Adrenal gland (tissue), 12 donors: Measurements from ENCODE around the gene RHOT1. TPM values are rescaled to one million over a fixed set of nuclear protein-coding genes. Genes with fewer than 3 reads are reported as not detected.
A peak's percentile ranks its signal among the peaks of the same experiment; 100 is the strongest.
"Not testable (repeated sequence)": the region's sequence is repeated elsewhere in the genome, so short reads cannot be mapped to it uniquely, and the experiment has no call there.

ENCODE experiments used
- DNase-seq, 7 donors: peaks; one replicate each; pipeline ENCODE4 v3.0.0-alpha.2; 2019 to 2020
- H3K27ac ChIP-seq, 5 donors: fragments of 200-600 bp; sonication (generic) in 4 of 5; 1 replicate in 3 of 5; 2 replicates in 2 of 5; pipeline versions ENCODE4 v1.5.1 to v1.8.0; 2016 to 2020; ENCODE audit warnings: mild to moderate bottlenecking in 1 of 5
- H3K27me3 ChIP-seq: fragments of 200-600 bp; 2 replicates; pipeline ENCODE4 v1.8.0; 2021
- H3K36me3 ChIP-seq, 2 donors: fragments of 200-600 bp; replicated peaks in 1 of 2; 1 replicate in 1 of 2; 2 replicates in 1 of 2; pipeline versions ENCODE4 v1.5.1 to v1.8.0; 2018 to 2022
- H3K4me1 ChIP-seq, 2 donors: fragments of 200-600 bp; replicated peaks in 1 of 2; 1 replicate in 1 of 2; 2 replicates in 1 of 2; pipeline versions ENCODE4 v1.5.1 to v1.8.0; 2018 to 2021
- H3K4me3 ChIP-seq, 4 donors: fragments of 200-600 bp; sonication (generic) in 3 of 4; one replicate each; pipeline ENCODE4 v1.5.1; 2016 to 2018
- H3K9me3 ChIP-seq, 3 donors: fragments of 200-600 bp; sonication (generic) in 1 of 3; replicated peaks in 1 of 3; 1 replicate in 2 of 3; 2 replicates in 1 of 3; pipeline versions ENCODE4 v1.5.1 to v1.8.0; 2016 to 2021
- CTCF ChIP-seq, 6 experiments: fragments of 450-650 bp in 4 of 6; fragments of 200-600 bp in 2 of 6; sonication (generic) in 1 of 6; IDR thresholded peaks; 1 replicate in 5 of 6; 2 replicates in 1 of 6; pipeline versions ENCODE4 v1.5.1 to v1.8.0; 2016 to 2021; ENCODE audit warnings: antibody characterized with exemption in 6 of 6, mild to moderate bottlenecking in 2 of 6, moderate library complexity in 1 of 6
- POLR2A ChIP-seq, 2 donors: fragments of 450-650 bp; IDR thresholded peaks; one replicate each; pipeline ENCODE4 v1.6.1; 2017; ENCODE audit warnings: antibody characterized with exemption in 2 of 2, mild to moderate bottlenecking in 2 of 2, moderate library complexity in 1 of 2
- WGBS, 4 donors: extraction: QIAGEN DNeasy Blood & Tissue Kit in 2 of 4; methylation state at CpG; one replicate each; pipeline versions ENCODE4 v1.1.5 to v1.1.7; 2013 to 2017; 5-methylcytosine and 5-hydroxymethylcytosine counted together
- intact Hi-C, 2 donors: fragments of 100-400 bp; cut with DNase I; formaldehyde crosslinking; loops; one replicate each; pipeline versions ENCODE4 v1.14.1 to v1.15.0; 2022 to 2023
- polyA plus RNA-seq, 3 donors: library from polyadenylated mRNA; stranded (reverse); fragments of 200-250 nt in 2 of 3; fragments of 350-450 nt in 1 of 3; fragmentation: Illumina TruSeq in 1 of 3; extraction: RNeasy Lipid Tissue Mini Kit (QIAGEN cat#74804) in 1 of 3; gene quantifications; one replicate each; pipeline ENCODE4 v1.2.3, GENCODE V29; 2013 to 2014
- total RNA-seq, 9 donors: library from RNA; depleted of rRNA in 4 of 9; stranded (reverse); fragments of >200 nt in 4 of 9; fragments of 120-200 nt in 1 of 9; fragmentation: NEBNext Ultra II Directional in 1 of 9; extraction: Animal tissue kit (Norgen Biotek cat#: 25700) in 1 of 9; gene quantifications; one replicate each; pipeline versions ENCODE4 v1.1.0 to v1.2.4, GENCODE V29; 2013 to 2023
- donor health status: healthy with polysubstance abuse.
- donor health status: Bipolar disorder and iron deficiency.
- donor health status: DM: yes; HTN: yes; CAD: no.
- donor health status: DM: no; HTN: no; CAD: no.
- donor health status: DM: no; HTN: no; CAD: no.
- donor health status: DM: yes; HTN: yes; CAD: no.

RHOT1 gene
- total and polyA plus RNA-seq, 12 donors: 44.2 to 97.7 (median 66.4) TPM

GRCh38 chr17:32141258-32141657, 1.0 kb upstream of the RHOT1 start:
- H3K27ac ChIP-seq: peak overlapping the region; percentile 90 to 98 (median 91)

GRCh38 chr17:32141679-32142037, 644 bp upstream of the RHOT1 start:
- 6 to 15% (median 10%) methylated on average over 12 of the region's 12 CpGs for WGBS, 4 donors
- Histone ChIP-seq H3K27me3 (no peaks in the 10 kb centered on the region), H3K4me3 (peak overlapping the region in 3 of 4 donors; percentile 16 to 71 (median 61)), H3K4me1 (peaks cover 28 to 38% of the 10 kb centered on the region in 2 donors), H3K27ac (peak overlapping the region; percentile 90 to 98 (median 91)), H3K36me3 (no peaks in the 10 kb centered on the region), H3K9me3 (no peaks in the 10 kb centered on the region)
- intact Hi-C loops: no loop called here
- TF ChIP-seq POLR2A (IDR thresholded peaks at IDR 0.05) (no peak), CTCF (IDR thresholded peaks at IDR 0.05) (no peak)
- DNase-seq: no peak

More at GRCh38 chr17:32141258-32141657, 1.0 kb upstream of the RHOT1 start:
- Histone ChIP-seq H3K4me1 (peaks cover 27 to 38% of the 10 kb centered on the region in 2 donors), H3K4me3 (peak overlapping the region in 2 of 4 donors; percentile 61 to 71), H3K27me3 (no peaks in the 10 kb centered on the region), H3K9me3 (no peaks in the 10 kb centered on the region), H3K36me3 (no peaks in the 10 kb centered on the region)
- WGBS, 4 donors: 8 to 15% (median 9%) methylated on average over 3 of the region's 3 CpGs
- TF ChIP-seq CTCF (IDR thresholded peaks at IDR 0.05) (no peak), POLR2A (IDR thresholded peaks at IDR 0.05) (peak in 1 of 2 donors; percentile 16)
- peak in 6 of 7 donors; percentile 46 to 74 (median 68) for DNase-seq
- intact Hi-C loops: no loop called here

GRCh38 chr17:32142857-32143526, 690 bp downstream of the RHOT1 start:
- TF ChIP-seq CTCF (IDR thresholded peaks at IDR 0.05): no peak
- TF ChIP-seq POLR2A (IDR thresholded peaks at IDR 0.05): peak in 1 of 2 donors; percentile 68
- 1 to 3% (median 2%) methylated on average over 20 to 23 of the region's 23 CpGs for WGBS, 4 donors
- DNase-seq: peak; percentile 80 to 93 (median 86)
- Histone ChIP-seq H3K9me3 (no peaks in the 10 kb centered on the region), H3K27me3 (no peaks in the 10 kb centered on the region), H3K36me3 (no peaks in the 10 kb centered on the region), H3K27ac (peak overlapping the region; percentile 91 to 98 (median 97)), H3K4me1 (peaks cover 28 to 40% of the 10 kb centered on the region in 2 donors), H3K4me3 (peak overlapping the region; percentile 61 to 96 (median 84))
- intact Hi-C loops: no loop called here

GRCh38 chr17:32143527-32143870, 1.2 kb downstream of the RHOT1 start:
- intact Hi-C loops: no loop called here
- no peaks in the 10 kb centered on the region for H3K36me3 ChIP-seq
- peak in 1 of 7 donors; percentile 51 for DNase-seq
- 14 to 25% (median 18%) methylated on average over 6 of the region's 6 CpGs for WGBS, 4 donors
- peak overlapping the region in 2 of 4 donors; percentile 61 to 71 for H3K4me3 ChIP-seq
- H3K27ac ChIP-seq: peak overlapping the region; percentile 91 to 98 (median 97)
- no peaks in the 10 kb centered on the region for H3K9me3 ChIP-seq
- H3K27me3 ChIP-seq: no peaks in the 10 kb centered on the region
- H3K4me1 ChIP-seq: peaks cover 28 to 44% of the 10 kb centered on the region in 2 donors
- TF ChIP-seq POLR2A (IDR thresholded peaks at IDR 0.05): no peak
- no peak for TF ChIP-seq CTCF (IDR thresholded peaks at IDR 0.05)

GRCh38 chr17:32144442-32144841, 2.1 kb downstream of the RHOT1 start:
- WGBS, 4 donors: 93 to 100% (median 99%) methylated on average over 2 of the region's 2 CpGs
- DNase-seq: peak in 1 of 7 donors; percentile 49

More at GRCh38 chr17:32144442-32144841, 2.1 kb downstream of the RHOT1 start:
- H3K9me3 ChIP-seq, H3K36me3 ChIP-seq, H3K27me3 ChIP-seq, intact Hi-C loops: not testable (repeated sequence)
- peak overlapping the region in 3 of 5 donors; percentile 65 to 97 (median 91) for H3K27ac ChIP-seq
- peak overlapping the region in 1 of 4 donors; percentile 71 for H3K4me3 ChIP-seq
- H3K4me1 ChIP-seq: peaks cover 28 to 44% of the 10 kb centered on the region in 2 donors
